Germinal center (tissue), 1 donor: ENCODE data around the gene RSPH1.

Experiments
- DNase-seq: peaks from one replicate; pipeline ENCODE4 v3.0.0; 2012; ENCODE audit warnings: mixed read lengths, low spot score

The RSPH1 gene

GRCh38 chr21:42496120-42496838 lies at the start of gene RSPH1:
Gene RSPH1 (minus strand): TSS chr21:42496224. CDS start chr21:42496186, 38 bp downstream.
- DNase-seq = peak; percentile 99

GRCh38 chr21:42545745-42546144 lies 49.7 kb upstream of the RSPH1 start:
- DNase-seq = no peak

- no peak for DNase-seq
Measured at GRCh38 chr21:42545317-42545716, 49.3 kb upstream of the RSPH1 start.

GRCh38 chr21:42544544-42544943 lies 48.5 kb upstream of the RSPH1 start:
- DNase-seq = no peak

- DNase-seq = no peak
Measured at GRCh38 chr21:42543106-42543847, 47.3 kb upstream of the RSPH1 start.

GRCh38 chr21:42542596-42542995 lies 46.6 kb upstream of the RSPH1 start:
- no peak for DNase-seq

- no peak for DNase-seq
Measured at GRCh38 chr21:42542196-42542595, 46.2 kb upstream of the RSPH1 start.

- DNase-seq = no peak
Measured at GRCh38 chr21:42541618-42542017, 45.6 kb upstream of the RSPH1 start.

GRCh38 chr21:42541174-42541573 lies 45.1 kb upstream of the RSPH1 start:
- no peak for DNase-seq

- no peak for DNase-seq
Measured at GRCh38 chr21:42540396-42540795, 44.4 kb upstream of the RSPH1 start.

GRCh38 chr21:42539931-42540343 lies 43.9 kb upstream of the RSPH1 start:
- no peak for DNase-seq

GRCh38 chr21:42539342-42539741 lies 43.3 kb upstream of the RSPH1 start:
- no peak for DNase-seq

- no peak for DNase-seq
Measured at GRCh38 chr21:42538479-42539275, 42.7 kb upstream of the RSPH1 start.

- peak; percentile 52 for DNase-seq
Measured at GRCh38 chr21:42537106-42537742, 41.2 kb upstream of the RSPH1 start.

GRCh38 chr21:42536601-42537000 lies 40.6 kb upstream of the RSPH1 start:
- no peak for DNase-seq

GRCh38 chr21:42535602-42536171 lies 39.7 kb upstream of the RSPH1 start:
- DNase-seq = peak; percentile 77

GRCh38 chr21:42534421-42535378 lies 38.7 kb upstream of the RSPH1 start:
- DNase-seq = peak; percentile 72

- DNase-seq = no peak
Measured at GRCh38 chr21:42533963-42534355, 37.9 kb upstream of the RSPH1 start.

GRCh38 chr21:42533306-42533962 lies 37.4 kb upstream of the RSPH1 start:
- DNase-seq = no peak
